ENCODE measurements around the gene EBF3. TPM values are rescaled to one million over a fixed set of nuclear protein-coding genes. Genes with fewer than 3 reads are reported as not detected.

EBF3 gene
- total RNA-seq, 1 donor from 2014 or later, result not detected

GRCh38 chr10:129949891-129950291, 14.2 kb downstream of the EBF3 start:
- no peak for DNase-seq (ENCODE audit: low read depth)
- no peak for TF ChIP-seq CTCF (IDR thresholded peaks at IDR 0.05; ENCODE audit: insufficient read depth, low read length, poor library complexity, severe bottlenecking)
- Histone ChIP-seq H3K4me3 (ENCODE audit: low read depth, low read length) (no peak overlapping the region), H3K27me3 (ENCODE audit: control insufficient read depth, insufficient read depth, low read length) (peaks cover 6% of the 10 kb centered on the region), H3K36me3 (ENCODE audit: control insufficient read depth, insufficient read depth, low read length) (no peaks in the 10 kb centered on the region)

- Histone ChIP-seq H3K4me3 (ENCODE audit: low read depth, low read length) (no peak overlapping the region), H3K27me3 (ENCODE audit: control insufficient read depth, insufficient read depth, low read length) (peaks cover 3% of the 10 kb centered on the region), H3K36me3 (ENCODE audit: control insufficient read depth, insufficient read depth, low read length) (no peaks in the 10 kb centered on the region)
- TF ChIP-seq CTCF (IDR thresholded peaks at IDR 0.05; ENCODE audit: insufficient read depth, low read length, poor library complexity, severe bottlenecking), result no peak
- no peak for DNase-seq (ENCODE audit: low read depth)
Observed at GRCh38 chr10:129949411-129949810, 14.7 kb downstream of the EBF3 start.

GRCh38 chr10:129946859-129947258, 17.2 kb downstream of the EBF3 start:
- no peak for DNase-seq (ENCODE audit: low read depth)
- no peaks in the 10 kb centered on the region for H3K36me3 ChIP-seq (ENCODE audit: control insufficient read depth, insufficient read depth, low read length)
- H3K4me3 ChIP-seq (ENCODE audit: low read depth, low read length), result no peak overlapping the region
- no peaks in the 10 kb centered on the region for H3K27me3 ChIP-seq (ENCODE audit: control insufficient read depth, insufficient read depth, low read length)
- TF ChIP-seq CTCF (IDR thresholded peaks at IDR 0.05; ENCODE audit: insufficient read depth, low read length, poor library complexity, severe bottlenecking), result no peak

- Histone ChIP-seq H3K27me3 (ENCODE audit: control insufficient read depth, insufficient read depth, low read length) (no peaks in the 10 kb centered on the region), H3K36me3 (ENCODE audit: control insufficient read depth, insufficient read depth, low read length) (no peaks in the 10 kb centered on the region), H3K4me3 (ENCODE audit: low read depth, low read length) (no peak overlapping the region)
- DNase-seq (ENCODE audit: low read depth), result no peak
- TF ChIP-seq CTCF (IDR thresholded peaks at IDR 0.05; ENCODE audit: insufficient read depth, low read length, poor library complexity, severe bottlenecking), result no peak
Observed at GRCh38 chr10:129945941-129946760, 17.9 kb downstream of the EBF3 start.

- no peak for DNase-seq (ENCODE audit: low read depth)
- H3K4me3 ChIP-seq (ENCODE audit: low read depth, low read length), result no peak overlapping the region
- no peaks in the 10 kb centered on the region for H3K27me3 ChIP-seq (ENCODE audit: control insufficient read depth, insufficient read depth, low read length)
- H3K36me3 ChIP-seq (ENCODE audit: control insufficient read depth, insufficient read depth, low read length), result no peaks in the 10 kb centered on the region
- no peak for TF ChIP-seq CTCF (IDR thresholded peaks at IDR 0.05; ENCODE audit: insufficient read depth, low read length, poor library complexity, severe bottlenecking)
Observed at GRCh38 chr10:129945526-129945925, 18.5 kb downstream of the EBF3 start.

GRCh38 chr10:129945064-129945463, 19.0 kb downstream of the EBF3 start:
- H3K36me3 ChIP-seq (ENCODE audit: control insufficient read depth, insufficient read depth, low read length), result no peaks in the 10 kb centered on the region
- H3K4me3 ChIP-seq (ENCODE audit: low read depth, low read length), result no peak overlapping the region
- peaks cover under 1% of the 10 kb centered on the region for H3K27me3 ChIP-seq (ENCODE audit: control insufficient read depth, insufficient read depth, low read length)
- DNase-seq (ENCODE audit: low read depth), result no peak
- TF ChIP-seq CTCF (IDR thresholded peaks at IDR 0.05; ENCODE audit: insufficient read depth, low read length, poor library complexity, severe bottlenecking), result no peak

Data from kidney epithelial cell (primary cell).